Measurements from ENCODE around the gene C5orf52.
"Not testable (repeated sequence)": the region's sequence is repeated elsewhere in the genome, so short reads cannot be mapped to it uniquely, and the experiment has no call there.

The C5orf52 gene

DNA sequence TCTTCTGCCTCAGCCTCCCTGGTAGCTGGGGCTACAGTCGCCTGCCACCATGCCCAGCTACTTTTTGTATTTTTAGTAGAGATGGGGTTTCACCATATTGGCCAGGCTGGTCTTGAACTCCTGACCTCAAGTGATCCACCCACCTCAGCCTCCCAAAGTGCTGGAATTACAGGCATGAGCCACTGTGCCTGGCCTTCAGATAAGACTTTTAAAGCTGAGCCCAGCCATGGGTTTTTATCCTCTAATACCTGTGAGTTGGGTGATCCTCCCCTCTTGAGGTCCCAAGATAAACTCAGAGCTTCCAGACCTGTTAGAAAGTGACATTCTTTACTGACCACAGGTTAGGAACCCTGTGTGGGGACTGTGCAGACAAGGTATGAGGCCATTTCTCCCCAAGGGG is 56.5 kb downstream of the C5orf52 start:
- not testable (repeated sequence) for DNase-seq
